ENCODE results near the gene ACOT8. TPM values are rescaled to one million over a fixed set of nuclear protein-coding genes. Genes with fewer than 3 reads are reported as not detected.
"Not testable (repeated sequence)": the region's sequence is repeated elsewhere in the genome, so short reads cannot be mapped to it uniquely, and the experiment has no call there.

ACOT8 gene
- total and polyA plus RNA-seq, 12 donors: 21.3 to 46.6 (median 28.1) TPM

- H3K4me1 ChIP-seq: peaks cover 0 to 14% (median 4%) of the 10 kb centered on the region in 9 donors
- DNase-seq (no peak), ATAC-seq (no peak)
- no peak overlapping the region for H3K27ac ChIP-seq
- no peak for TF ChIP-seq CTCF (IDR thresholded peaks at IDR 0.05)
- WGBS, 2 donors: 82 to 87% methylated on average over 7 of the region's 7 CpGs
- H3K4me3 ChIP-seq: no peak overlapping the region
- intact Hi-C loops (cut with DNase I): loop anchor here in 1 of 10 donors (10.0 kb wide), 1 partner anchor 163 kb away; no protein-coding TSS in a partner anchor
- peaks cover 0 to 76% (median 53%) of the 10 kb centered on the region in 9 donors for H3K36me3 ChIP-seq
- H3K27me3 ChIP-seq: no peaks in the 10 kb centered on the region
- no peaks in the 10 kb centered on the region for H3K9me3 ChIP-seq
These were observed 55.3 kb downstream of the ACOT8 start for GRCh38 chr20:45801851-45802250.

DNA sequence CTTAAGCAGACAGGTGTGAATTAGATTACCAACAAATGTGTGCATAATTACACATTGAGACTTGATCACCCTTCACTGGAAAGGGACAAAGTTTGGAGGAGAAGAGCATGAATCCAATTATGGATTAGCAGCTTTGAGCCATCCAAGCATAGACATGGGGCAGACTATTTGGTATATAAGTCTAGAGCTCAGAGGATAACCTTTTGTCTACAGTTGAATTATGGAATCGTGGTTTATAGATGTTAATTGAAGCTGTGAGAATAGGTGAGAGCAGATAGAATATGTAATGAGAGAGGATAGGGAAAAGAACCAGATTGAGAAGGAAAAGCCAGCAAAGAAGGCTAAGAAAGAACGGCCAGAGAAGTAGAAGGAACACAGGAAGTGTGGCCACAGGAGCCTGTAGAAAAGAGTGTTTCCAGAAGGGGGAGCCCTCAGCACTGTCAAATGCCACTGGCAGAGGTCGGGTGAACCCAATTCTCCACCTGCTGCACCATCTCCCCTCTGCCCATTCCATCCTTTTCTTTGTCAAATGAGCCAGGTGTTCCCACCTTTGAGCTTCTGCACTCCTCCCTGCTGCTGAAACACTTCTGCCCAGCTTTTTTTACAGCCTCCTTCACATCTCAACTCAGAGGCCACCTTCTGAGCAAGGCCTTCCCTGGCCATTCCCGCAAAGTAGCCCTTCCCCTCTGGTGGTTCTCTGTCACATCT lies 58.1 kb downstream of the ACOT8 start:
- H3K27me3 ChIP-seq: no peaks in the 10 kb centered on the region
- intact Hi-C loops (cut with DNase I): loop anchor here in 1 of 10 donors (10.0 kb wide), 1 partner anchor 834 kb away; the partner anchor contains the start of genes STK4 and TOMM34
- peak; percentile 48 to 82 (median 71) for TF ChIP-seq CTCF (IDR thresholded peaks at IDR 0.05)
- H3K36me3 ChIP-seq: peaks cover 0 to 76% (median 49%) of the 10 kb centered on the region in 9 donors
- DNase-seq: peak in 1 of 2 donors; percentile 61
- no peak overlapping the region for H3K4me3 ChIP-seq
- ATAC-seq: peak; percentile 55 to 86 (median 70)
- H3K27ac ChIP-seq: peak overlapping the region in 1 of 10 donors; percentile 6
- 28 to 32% methylated on average over 4 of the region's 4 CpGs for WGBS, 2 donors
- no peaks in the 10 kb centered on the region for H3K9me3 ChIP-seq
- peaks cover 0 to 27% (median 4%) of the 10 kb centered on the region in 9 donors for H3K4me1 ChIP-seq

- not testable (repeated sequence) for H3K27ac ChIP-seq, ATAC-seq, H3K4me3 ChIP-seq, DNase-seq, H3K9me3 ChIP-seq, H3K27me3 ChIP-seq
- H3K36me3 ChIP-seq: peaks cover 0 to 72% (median 38%) of the 10 kb centered on the region in 9 donors
- peaks cover 0 to 36% (median 6%) of the 10 kb centered on the region in 9 donors for H3K4me1 ChIP-seq
- WGBS, 2 donors: 91 to 95% methylated on average over 3 of the region's 3 CpGs
- intact Hi-C loops (cut with DNase I): loop anchor here in 1 of 10 donors (10.0 kb wide), 1 partner anchor 833 kb away; the partner anchor contains the start of genes STK4 and TOMM34
These were observed 59.2 kb downstream of the ACOT8 start for GRCh38 chr20:45797955-45798354.

DNA sequence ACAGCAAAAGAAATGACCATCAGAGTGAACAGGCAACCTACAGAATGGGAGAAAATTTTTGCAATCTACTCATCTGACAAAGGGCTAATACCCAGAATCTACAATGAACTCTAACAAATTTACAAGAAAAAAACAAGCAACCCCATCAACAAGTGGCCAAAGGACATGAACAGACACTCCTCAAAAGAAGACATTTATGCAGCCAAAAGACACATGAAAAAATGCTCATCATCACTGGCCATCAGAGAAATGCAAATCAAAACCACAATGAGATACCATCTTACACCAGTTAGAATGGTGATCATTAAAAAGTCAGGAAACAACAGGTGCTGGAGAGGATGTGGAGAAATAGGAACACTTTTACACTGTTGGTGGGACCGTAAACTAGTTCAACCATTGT lies 59.7 kb downstream of the ACOT8 start:
- intact Hi-C loops (cut with DNase I): loop anchor here in 1 of 10 donors (10.0 kb wide), 1 partner anchor 833 kb away; the partner anchor contains the start of genes STK4 and TOMM34
- H3K36me3 ChIP-seq: peaks cover 0 to 68% (median 34%) of the 10 kb centered on the region in 9 donors
- H3K4me3 ChIP-seq, DNase-seq, H3K27ac ChIP-seq, ATAC-seq, H3K27me3 ChIP-seq, H3K9me3 ChIP-seq: not testable (repeated sequence)
- H3K4me1 ChIP-seq: peaks cover 0 to 40% (median 10%) of the 10 kb centered on the region in 9 donors
- no CpG with 5 or more reads among the region's 1 CpG for WGBS, 2 donors

GRCh38 chr20:45796337-45797065 lies 60.7 kb downstream of the ACOT8 start:
- peak in 2 of 8 donors; percentile 52 to 56 for ATAC-seq
- Histone ChIP-seq H3K36me3 (peaks cover 0 to 58% (median 25%) of the 10 kb centered on the region in 9 donors), H3K27me3 (no peaks in the 10 kb centered on the region), H3K4me3 (no peak overlapping the region), H3K4me1 (peaks cover 5 to 43% (median 13%) of the 10 kb centered on the region in 9 donors), H3K9me3 (no peaks in the 10 kb centered on the region), H3K27ac (peak overlapping the region in 4 of 10 donors; percentile 26 to 39 (median 32))
- DNase-seq: no peak
- WGBS, 2 donors: 88 to 93% methylated on average over 11 of the region's 11 CpGs
- intact Hi-C loops (cut with DNase I): loop anchor here in 1 of 10 donors (10.0 kb wide), 1 partner anchor 832 kb away; the partner anchor contains the start of genes STK4 and TOMM34
- TF ChIP-seq CTCF (IDR thresholded peaks at IDR 0.05): no peak

All from heart right ventricle (tissue), 16 donors.